GM19043 (cell line): ENCODE results near the gene MTMR4.
"Not testable (repeated sequence)": the region's sequence is repeated elsewhere in the genome, so short reads cannot be mapped to it uniquely, and the experiment has no call there.

Source experiments
- ATAC-seq: cut with Tn5 transposase; IDR thresholded peaks from one replicate; pipeline ENCODE4 v1.9.1; 2021; ENCODE audit warnings: low read depth; ENCODE audit not compliant: unreplicated experiment

MTMR4 gene

GRCh38 chr17:58513965-58514769 is at the start of gene MTMR4:
Gene MTMR4, minus strand, starts transcription at chr17:58514638. Its CDS starts 231 bp downstream, at chr17:58514407.
- ATAC-seq: no peak

GRCh38 chr17:58560511-58560910 is 46.1 kb upstream of the MTMR4 start:
- no peak for ATAC-seq

GRCh38 chr17:58557981-58558380 is 43.5 kb upstream of the MTMR4 start:
- ATAC-seq: no peak

DNA sequence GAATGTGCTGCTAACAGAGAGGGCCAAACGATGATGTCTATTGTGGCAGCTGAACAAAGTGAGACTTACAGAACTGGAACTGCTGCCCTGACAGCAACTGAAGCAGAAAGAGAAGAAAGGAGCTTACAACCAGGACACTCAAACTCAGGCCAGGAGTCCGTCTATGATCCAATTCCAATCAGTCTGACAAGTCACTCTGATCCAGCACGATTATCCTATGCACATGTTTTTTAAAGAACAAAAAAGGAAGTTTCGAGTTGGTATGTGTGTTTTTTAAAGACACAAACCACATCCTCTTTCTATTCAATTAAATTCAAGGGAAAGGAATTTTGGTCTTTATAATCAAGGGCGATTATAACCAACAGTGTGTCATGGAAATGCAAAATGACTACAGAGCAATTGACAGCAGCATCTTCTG is 42.4 kb upstream of the MTMR4 start:
- ATAC-seq: no peak

GRCh38 chr17:58555109-58555508 is 40.7 kb upstream of the MTMR4 start:
- not testable (repeated sequence) for ATAC-seq

GRCh38 chr17:58541249-58541648 is 26.8 kb upstream of the MTMR4 start:
- no peak for ATAC-seq

GRCh38 chr17:58539698-58540097 is 25.3 kb upstream of the MTMR4 start:
- ATAC-seq: no peak

DNA sequence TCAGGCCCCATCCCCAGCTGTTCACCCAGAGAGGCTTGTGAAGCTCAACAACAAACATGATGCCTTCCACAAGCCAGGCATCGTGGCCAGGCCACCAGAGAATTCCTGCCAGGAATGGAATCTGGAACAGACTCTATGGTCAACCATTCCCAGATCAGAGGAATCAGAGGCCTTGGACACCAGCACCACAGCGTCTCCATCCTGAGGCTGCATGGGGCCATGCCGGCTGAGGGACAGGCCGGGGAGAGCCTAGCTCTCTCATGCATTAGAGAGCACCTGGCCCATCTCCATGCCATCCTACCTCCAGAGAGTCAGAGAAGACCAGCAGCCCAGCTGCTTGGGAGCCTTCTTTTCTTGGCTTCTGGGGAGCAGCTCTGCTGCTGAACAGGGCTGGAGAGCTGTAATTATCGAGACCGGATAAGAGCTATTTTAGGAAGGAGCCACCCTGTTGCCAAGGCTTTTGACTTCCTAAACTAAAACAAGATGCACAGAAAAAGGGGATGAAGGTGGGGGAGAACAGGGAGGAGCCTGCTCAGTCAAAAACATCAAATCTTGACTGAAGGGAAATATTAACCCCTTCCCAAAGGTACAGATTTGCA is 24.5 kb upstream of the MTMR4 start:
- no peak for ATAC-seq

DNA sequence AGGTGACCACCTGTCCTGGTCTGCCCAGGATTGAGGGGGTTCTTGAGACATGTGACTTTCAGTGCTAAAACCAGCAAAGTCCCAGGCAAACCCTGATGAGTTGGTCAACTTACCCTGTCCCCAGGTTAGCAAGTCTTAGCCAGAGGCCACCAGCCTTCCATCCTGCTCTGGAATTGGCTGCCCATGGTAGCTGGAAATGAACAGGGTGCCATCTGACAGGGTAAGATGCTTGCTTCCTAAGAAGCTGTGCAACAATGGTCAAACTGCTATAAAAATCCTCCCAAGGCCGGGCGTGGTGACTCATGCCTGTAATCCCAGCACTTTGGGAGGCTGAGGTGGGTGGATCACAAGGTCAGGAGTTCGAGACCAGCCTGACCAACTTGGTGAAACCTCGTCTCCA is 22.8 kb upstream of the MTMR4 start:
- no peak for ATAC-seq

GRCh38 chr17:58536542-58536941 is 22.1 kb upstream of the MTMR4 start:
- ATAC-seq: no peak

- ATAC-seq: no peak
These were observed 21.0 kb upstream of the MTMR4 start for GRCh38 chr17:58535431-58535830.

DNA sequence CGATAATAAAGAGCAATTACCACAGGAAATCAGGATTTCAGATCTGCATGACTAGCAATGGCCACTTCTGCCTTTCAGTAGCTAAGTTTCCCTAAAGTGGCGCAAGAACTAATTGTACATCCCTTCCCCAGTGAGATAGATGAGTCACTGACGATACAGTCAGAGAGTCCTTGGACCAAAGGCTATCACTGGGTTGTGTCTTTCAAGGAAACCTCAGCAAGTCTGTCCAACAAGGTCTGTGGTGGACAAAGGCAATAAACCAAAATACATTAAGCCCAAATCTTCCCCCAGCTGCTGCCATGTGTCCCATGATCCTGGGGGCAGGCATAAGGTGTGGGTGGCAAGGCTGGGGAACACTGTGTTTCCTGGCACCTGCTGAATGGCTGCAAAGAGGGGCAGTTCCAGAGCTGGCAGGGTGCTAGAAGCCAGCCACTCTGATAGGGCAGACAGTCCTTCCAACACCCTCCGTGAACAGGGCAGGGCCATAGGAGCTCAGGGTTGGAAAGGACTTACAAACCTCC is 20.5 kb upstream of the MTMR4 start:
- no peak for ATAC-seq

DNA sequence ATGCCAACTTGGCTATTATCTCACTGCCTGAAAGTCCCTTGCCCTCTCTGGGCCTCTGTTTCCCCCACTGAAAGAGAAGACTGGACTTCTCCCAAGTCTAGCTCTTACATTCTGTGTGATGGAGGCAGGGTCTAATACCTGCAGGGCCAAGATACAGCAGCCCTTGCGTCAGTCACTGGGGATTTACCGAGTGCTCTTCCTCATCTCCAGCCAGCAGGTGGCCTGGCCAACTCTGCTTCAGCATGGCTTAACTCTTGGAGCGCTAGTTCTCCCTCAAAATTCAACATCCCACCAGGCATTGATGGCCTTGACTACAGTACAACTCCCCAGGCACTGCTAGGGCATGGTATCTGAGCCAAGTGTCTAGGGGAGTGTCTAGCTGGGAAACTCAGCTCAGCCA is 19.9 kb upstream of the MTMR4 start:
- ATAC-seq: no peak

GRCh38 chr17:58533616-58534188 is 19.3 kb upstream of the MTMR4 start:
- no peak for ATAC-seq

- ATAC-seq: no peak
These were observed 18.1 kb upstream of the MTMR4 start for GRCh38 chr17:58532555-58532951.

DNA sequence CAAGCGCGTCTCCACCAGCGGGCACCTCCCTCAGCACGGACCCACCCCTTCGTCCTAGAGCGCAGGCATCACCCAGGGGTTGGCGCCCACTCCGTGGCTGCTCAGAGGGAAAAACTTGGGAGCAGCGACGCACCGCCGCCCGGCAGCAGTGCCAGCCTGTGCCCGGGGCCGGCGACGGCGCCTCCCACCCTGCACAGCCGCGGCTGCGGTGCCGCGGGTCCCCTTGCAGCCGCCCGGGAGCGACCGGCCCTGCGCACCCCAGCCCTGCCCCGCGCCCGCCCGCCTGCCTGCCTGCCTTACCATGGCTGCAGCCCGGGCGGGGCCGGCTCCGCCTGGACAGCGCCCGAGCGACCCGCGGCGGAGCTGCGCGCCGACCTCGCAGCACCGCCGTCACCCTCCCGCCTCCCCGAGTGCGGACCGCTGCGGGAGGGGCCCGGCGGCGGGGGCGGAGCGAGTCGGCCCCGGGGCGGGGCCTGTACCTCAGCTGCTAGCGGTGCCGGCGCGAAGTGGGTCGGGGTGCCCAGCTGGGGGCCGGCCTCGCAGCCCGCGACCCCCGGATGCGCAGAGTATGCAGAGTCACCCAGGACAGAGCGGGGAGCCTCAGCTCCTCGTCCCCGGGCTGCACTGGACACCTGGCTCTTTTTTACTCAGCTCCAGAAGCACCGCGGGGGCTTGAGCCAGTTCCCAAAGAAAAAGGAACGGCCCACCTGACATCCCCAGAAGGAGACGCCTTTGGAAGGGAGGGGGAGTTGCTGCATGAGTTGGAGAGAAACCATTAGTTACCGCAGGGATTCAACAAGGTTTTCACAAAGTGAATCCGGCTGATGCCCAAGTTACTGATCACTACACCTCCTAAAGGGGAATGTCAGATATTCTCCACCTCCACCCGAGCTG is 17.5 kb upstream of the MTMR4 start:
- no peak for ATAC-seq

DNA sequence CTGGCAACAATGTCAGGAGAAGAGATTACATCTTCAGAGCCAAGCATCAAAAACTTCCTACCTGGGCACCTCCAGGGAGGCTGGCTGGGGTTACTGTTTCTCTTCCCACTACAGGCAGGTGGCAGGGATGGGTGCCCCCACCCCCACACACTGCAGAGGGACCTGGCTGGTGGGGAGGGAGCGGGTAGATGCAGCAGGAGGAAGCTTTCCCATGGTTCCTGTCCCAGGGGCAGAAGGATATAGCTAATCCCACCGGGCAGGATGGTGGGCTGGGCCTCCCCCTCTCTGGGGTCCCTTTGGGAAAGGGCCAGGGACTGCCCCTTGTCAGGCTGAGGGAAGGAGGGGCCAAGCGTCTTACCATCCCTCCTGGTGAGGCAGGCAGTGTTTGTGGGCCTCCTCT is 16.7 kb upstream of the MTMR4 start:
- ATAC-seq: no peak

DNA sequence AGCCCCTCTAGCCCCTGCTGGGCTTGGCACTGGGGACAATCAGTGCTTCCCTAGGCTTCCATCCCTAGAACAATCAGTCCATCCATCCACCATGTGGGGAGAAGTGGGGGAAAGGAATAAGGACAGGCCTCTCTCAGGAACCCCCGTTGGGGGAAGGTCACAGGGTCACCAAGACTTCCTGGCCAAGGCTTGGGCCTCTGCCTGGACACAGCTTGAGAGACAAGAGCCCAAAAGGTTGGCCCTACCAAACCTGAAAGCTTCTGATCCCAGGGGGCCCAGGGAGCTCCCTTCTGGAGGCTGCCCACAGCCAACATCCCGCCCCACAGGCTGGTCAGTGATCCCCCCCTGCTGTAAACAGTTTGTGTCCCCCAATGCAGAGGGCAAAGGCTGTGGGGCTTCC is 16.2 kb upstream of the MTMR4 start:
- no peak for ATAC-seq

DNA sequence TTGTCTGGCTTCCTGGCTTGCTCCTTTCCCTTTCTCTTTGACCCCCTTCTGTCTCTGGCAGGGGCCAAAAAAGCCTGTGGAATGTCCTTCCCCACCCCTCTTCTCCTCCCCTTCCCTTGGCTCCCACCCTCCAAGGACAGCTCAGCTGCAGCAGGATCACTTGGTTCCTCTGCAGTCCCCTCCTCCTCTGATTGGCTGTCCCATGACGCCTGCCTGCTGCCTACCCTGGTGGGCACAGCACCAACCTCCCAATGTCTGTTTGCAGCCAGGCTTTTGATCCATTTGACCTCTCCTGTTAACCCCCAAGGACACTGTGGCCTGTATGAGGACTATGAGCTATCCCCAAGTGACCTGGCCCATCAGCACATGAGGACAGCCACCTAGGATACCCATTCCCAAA is 14.8 kb upstream of the MTMR4 start:
- no peak for ATAC-seq

DNA sequence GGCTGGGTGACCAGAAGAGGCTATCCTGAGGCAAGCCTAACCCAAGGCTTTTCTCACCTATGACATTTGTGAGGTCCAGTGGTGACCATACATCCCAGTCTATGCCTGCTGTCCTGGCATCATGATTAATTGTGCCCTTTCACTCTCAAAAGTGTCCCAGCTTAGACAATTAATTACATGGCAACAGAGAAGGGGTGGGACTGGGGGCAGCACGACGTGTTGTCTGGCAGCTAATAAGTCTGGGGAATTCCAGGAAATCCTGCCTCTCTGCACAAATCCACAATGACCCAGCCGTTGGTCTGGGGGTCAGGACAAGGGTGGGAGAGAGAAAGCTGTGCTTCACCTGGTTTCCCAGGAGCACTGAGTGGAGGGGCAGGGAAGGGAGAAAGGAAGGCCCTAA is 14.0 kb upstream of the MTMR4 start:
- ATAC-seq: no peak

- no peak for ATAC-seq
These were observed 13.5 kb upstream of the MTMR4 start for GRCh38 chr17:58527949-58528348.
